SJSA1 (cell line): ENCODE data around the gene STOX1. TPM values are rescaled to one million over a fixed set of nuclear protein-coding genes. Genes with fewer than 3 reads are reported as not detected.
"Not testable (repeated sequence)": the region's sequence is repeated elsewhere in the genome, so short reads cannot be mapped to it uniquely, and the experiment has no call there.

Experiments used
- DNase-seq, 2 experiments: peaks; one replicate each; pipeline ENCODE4 v3.0.0-alpha.2; 2015 to 2020; ENCODE audit warnings: low spot score in 2 of 2, low read depth in 1 of 2
- H3K27ac ChIP-seq: fragments of 250-450 bp; sonication (Bioruptor Pico); 2 replicates; pipeline ENCODE4 v1.5.1; 2020; ENCODE audit warnings: mild to moderate bottlenecking, moderate library complexity
- H3K27me3 ChIP-seq: fragments of 250-450 bp; sonication (Bioruptor Pico); replicated peaks from 2 replicates; pipeline ENCODE4 v1.5.1; 2020; ENCODE audit warnings: mild to moderate bottlenecking, moderate library complexity
- H3K36me3 ChIP-seq: fragments of 250-450 bp; sonication (Bioruptor Pico); 2 replicates; pipeline ENCODE4 v1.5.1; 2020; ENCODE audit warnings: mild to moderate bottlenecking
- H3K4me1 ChIP-seq: fragments of 250-450 bp; sonication (Bioruptor Pico); replicated peaks from 2 replicates; pipeline ENCODE4 v1.6.1; 2021; ENCODE audit warnings: mild to moderate bottlenecking
- H3K4me3 ChIP-seq: fragments of 250-450 bp; sonication (Bioruptor Pico); 2 replicates; pipeline ENCODE4 v1.5.1; 2020; ENCODE audit warnings: mild to moderate bottlenecking
- H3K9me3 ChIP-seq: fragments of 250-450 bp; sonication (Bioruptor Pico); replicated peaks from 2 replicates; pipeline ENCODE4 v1.5.1; 2020; ENCODE audit warnings: mild to moderate bottlenecking
- total RNA-seq: library from RNA; depleted of rRNA; stranded (reverse); fragments of >200 nt; shearing (Covaris generic); gene quantifications from 2 replicates; pipeline ENCODE4 v1.2.3, GENCODE V29; 2014

Gene STOX1
- total RNA-seq, 1 experiment from 2014 or later = 0.39 TPM

GRCh38 chr10:68811314-68812009 is 15.9 kb upstream of the STOX1 start:
- Histone ChIP-seq H3K36me3 (no peaks in the 10 kb centered on the region), H3K27ac (no peak overlapping the region), H3K4me3 (no peak overlapping the region), H3K9me3 (no peaks in the 10 kb centered on the region), H3K4me1 (peaks cover 9% of the 10 kb centered on the region), H3K27me3 (no peaks in the 10 kb centered on the region)
- no peak for DNase-seq

DNA sequence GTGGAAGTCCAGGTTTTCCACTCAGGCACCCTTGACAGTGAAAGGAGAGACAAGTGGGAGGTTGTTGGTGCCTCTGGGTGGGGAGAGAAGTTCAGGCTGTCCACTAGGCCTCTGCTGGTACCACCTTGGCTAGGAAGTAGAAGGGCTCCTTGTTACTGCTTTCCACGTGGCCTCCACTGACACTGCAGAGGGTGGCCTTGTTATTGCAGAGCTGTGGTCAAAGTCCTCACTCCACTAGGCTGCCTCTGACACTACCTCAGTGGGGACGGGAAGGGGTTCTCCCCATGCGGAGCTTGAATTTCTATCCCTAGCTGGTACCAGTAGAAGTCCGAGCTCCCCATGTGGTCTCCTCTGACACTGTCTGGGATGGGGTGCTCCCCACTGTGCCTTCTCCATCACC is 14.9 kb upstream of the STOX1 start:
- H3K27me3 ChIP-seq = no peaks in the 10 kb centered on the region
- no peaks in the 10 kb centered on the region for H3K9me3 ChIP-seq
- H3K4me1 ChIP-seq = peaks cover 9% of the 10 kb centered on the region
- no peak for DNase-seq
- no peak overlapping the region for H3K4me3 ChIP-seq
- H3K27ac ChIP-seq = no peak overlapping the region
- no peaks in the 10 kb centered on the region for H3K36me3 ChIP-seq

DNA sequence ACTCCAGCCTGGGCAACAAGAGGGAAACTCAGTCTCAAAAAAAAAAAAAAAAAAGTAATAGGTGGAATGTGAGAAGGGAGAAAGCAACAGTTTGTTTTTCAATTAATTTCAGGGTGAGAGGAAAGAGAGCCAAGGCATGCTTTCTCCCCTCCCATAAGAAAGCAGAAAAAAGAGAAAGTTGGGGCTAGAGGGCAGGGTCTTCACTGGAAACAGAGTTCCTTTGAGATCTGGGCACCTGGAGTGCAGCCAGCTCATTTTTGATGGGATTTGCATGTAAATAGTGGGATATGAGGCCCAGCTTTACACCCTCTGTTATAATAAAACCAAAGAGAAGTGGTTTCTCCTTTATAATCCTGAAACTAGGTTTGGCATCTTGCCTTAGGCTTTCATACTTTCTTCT is 13.8 kb upstream of the STOX1 start:
- Histone ChIP-seq H3K27me3 (no peaks in the 10 kb centered on the region), H3K27ac (no peak overlapping the region), H3K4me3 (no peak overlapping the region), H3K36me3 (no peaks in the 10 kb centered on the region), H3K4me1 (peaks cover 9% of the 10 kb centered on the region), H3K9me3 (no peaks in the 10 kb centered on the region)
- no peak for DNase-seq

- Histone ChIP-seq H3K9me3 (no peaks in the 10 kb centered on the region), H3K27ac (no peak overlapping the region), H3K27me3 (no peaks in the 10 kb centered on the region), H3K4me3 (no peak overlapping the region), H3K36me3 (no peaks in the 10 kb centered on the region), H3K4me1 (no peaks in the 10 kb centered on the region)
- no peak for DNase-seq
Observed at GRCh38 chr10:68816796-68817412, 10.4 kb upstream of the STOX1 start.

DNA sequence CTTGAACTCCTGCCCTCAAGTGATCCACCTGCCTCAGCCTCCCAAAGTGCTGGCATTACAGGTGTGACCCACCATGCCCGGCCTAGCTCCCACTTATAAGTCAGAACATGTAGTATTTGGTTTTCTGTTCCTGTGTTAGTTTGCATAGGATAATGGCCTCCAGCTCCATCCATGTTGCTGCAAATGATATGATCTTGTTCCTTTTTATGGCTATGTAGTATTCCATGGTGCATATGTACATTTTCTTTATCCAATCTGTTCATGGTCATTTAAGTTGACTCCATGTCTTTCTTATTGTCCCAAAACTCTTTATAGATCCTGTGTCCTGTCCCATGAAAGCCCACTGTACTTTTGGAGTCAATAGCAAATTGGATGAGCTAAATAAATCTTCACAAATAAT is 7.0 kb upstream of the STOX1 start:
- H3K36me3 ChIP-seq, H3K27me3 ChIP-seq, H3K27ac ChIP-seq, H3K4me1 ChIP-seq, H3K4me3 ChIP-seq, DNase-seq, H3K9me3 ChIP-seq: not testable (repeated sequence)

DNA sequence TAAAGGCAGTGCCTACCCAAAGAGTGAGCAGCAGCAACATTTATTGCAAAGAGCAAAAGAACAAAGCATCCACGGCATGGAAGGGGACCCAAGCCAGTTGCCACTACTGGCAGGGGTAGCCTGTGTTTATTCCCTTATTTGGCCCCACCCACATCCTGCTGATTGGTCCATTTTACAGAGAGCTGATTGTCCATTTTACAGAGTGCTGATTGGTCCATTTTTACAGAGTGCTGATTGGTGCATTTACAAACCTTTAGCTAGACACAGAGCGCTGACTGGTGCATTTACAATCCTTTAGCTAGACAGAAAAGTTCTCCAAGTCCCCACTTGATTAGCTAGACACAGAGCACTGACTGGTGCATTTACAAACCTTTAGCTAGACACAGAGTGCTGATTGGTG is 4.7 kb upstream of the STOX1 start:
- not testable (repeated sequence) for H3K4me3 ChIP-seq, H3K27me3 ChIP-seq, H3K9me3 ChIP-seq, H3K4me1 ChIP-seq, H3K27ac ChIP-seq, DNase-seq, H3K36me3 ChIP-seq

GRCh38 chr10:68827592-68827959 is 245 bp downstream of the STOX1 start:
- H3K27ac ChIP-seq, H3K36me3 ChIP-seq, DNase-seq, H3K9me3 ChIP-seq, H3K4me1 ChIP-seq, H3K27me3 ChIP-seq: not testable (repeated sequence)
- peak overlapping the region; percentile 44 for H3K4me3 ChIP-seq

GRCh38 chr10:68828083-68828601 is 811 bp downstream of the STOX1 start:
- peak in 1 of 2 experiments; percentile 10 for DNase-seq
- H3K36me3 ChIP-seq, H3K4me1 ChIP-seq, H3K27me3 ChIP-seq, H3K9me3 ChIP-seq, H3K27ac ChIP-seq: not testable (repeated sequence)
- H3K4me3 ChIP-seq = peak overlapping the region; percentile 20; the same call in 1 of the 2 replicates

GRCh38 chr10:68828833-68829232 is 1.5 kb downstream of the STOX1 start:
- H3K27ac ChIP-seq = no peak overlapping the region
- H3K9me3 ChIP-seq = no peaks in the 10 kb centered on the region
- peaks cover 8% of the 10 kb centered on the region for H3K4me1 ChIP-seq
- no peak for DNase-seq
- H3K27me3 ChIP-seq = peaks cover 4% of the 10 kb centered on the region; the same call in 1 of the 2 replicates
- no peaks in the 10 kb centered on the region for H3K36me3 ChIP-seq
- H3K4me3 ChIP-seq = no peak overlapping the region

DNA sequence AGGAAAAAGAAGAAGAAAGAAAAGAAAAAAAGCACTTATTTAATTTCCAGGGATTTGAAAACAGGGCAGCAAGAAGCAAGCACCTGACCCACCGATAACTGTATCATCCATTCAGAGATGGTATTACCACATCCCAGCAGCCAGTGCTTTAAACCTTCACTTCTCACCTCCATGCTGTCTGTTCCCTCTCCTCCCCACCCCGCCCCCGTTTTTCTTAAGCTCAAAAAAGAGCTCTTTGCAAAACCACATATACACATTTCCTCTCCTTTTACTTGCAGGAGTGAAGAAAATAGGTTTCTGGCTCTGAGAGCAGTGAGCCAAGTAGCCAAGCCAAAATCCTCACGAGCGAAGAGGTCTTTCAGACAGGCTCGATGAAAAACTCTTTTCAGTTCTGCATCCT is 2.2 kb downstream of the STOX1 start:
- Histone ChIP-seq H3K27ac (no peak overlapping the region), H3K27me3 (peaks cover 4% of the 10 kb centered on the region; the same call in 1 of the 2 replicates), H3K4me3 (no peak overlapping the region), H3K9me3 (no peaks in the 10 kb centered on the region), H3K4me1 (peaks cover 8% of the 10 kb centered on the region), H3K36me3 (no peaks in the 10 kb centered on the region)
- DNase-seq = no peak

DNA sequence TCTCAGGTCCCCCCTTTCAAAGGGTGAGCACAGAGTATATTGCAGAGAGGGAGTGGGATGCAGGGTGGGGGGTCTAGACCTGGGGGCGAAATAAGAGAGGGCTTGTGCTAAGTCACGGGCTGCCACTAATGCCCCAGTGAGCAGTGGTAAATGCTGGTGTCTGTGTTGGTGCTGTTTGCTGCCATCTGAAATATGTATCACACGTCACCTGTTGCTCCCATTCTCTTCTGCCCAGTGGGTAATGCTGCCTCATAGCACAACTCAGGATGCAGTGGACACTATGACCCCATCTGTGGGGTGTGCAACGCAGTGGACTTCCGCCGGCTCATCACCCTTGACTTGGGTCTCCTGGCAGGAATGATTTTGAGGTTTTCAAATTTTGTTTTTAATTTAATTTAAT is 2.6 kb downstream of the STOX1 start:
- no peak for DNase-seq
- Histone ChIP-seq H3K4me1 (peaks cover 8% of the 10 kb centered on the region), H3K27me3 (peaks cover 4% of the 10 kb centered on the region; the same call in 1 of the 2 replicates), H3K9me3 (no peaks in the 10 kb centered on the region), H3K36me3 (no peaks in the 10 kb centered on the region), H3K27ac (no peak overlapping the region), H3K4me3 (no peak overlapping the region)

DNA sequence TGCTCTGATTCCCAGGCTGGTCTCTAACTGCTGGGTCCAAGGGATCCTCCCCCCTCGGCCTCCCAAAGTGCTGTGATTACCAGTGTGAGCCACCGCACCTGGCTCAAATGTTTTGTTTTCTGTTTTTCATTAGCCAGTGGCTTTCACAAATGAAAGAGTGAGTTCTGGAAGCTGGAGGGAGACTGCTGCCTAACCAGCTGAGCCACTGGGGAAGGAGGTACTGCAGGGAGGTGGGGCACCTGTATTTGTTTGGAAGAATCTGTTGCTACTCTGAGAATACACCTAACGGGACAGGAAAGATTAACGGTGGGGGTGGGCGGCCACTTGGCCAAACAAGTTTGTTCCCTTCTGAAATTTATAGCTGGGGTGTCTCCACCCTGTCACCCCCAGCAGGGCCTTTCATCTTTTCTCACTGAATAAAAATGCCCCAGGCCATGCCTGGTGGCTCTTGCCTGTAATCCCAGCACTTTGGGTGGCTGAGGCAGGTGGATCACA is 4.7 kb downstream of the STOX1 start:
- peaks cover 4% of the 10 kb centered on the region; the same call in 1 of the 2 replicates for H3K27me3 ChIP-seq
- no peaks in the 10 kb centered on the region for H3K9me3 ChIP-seq

GRCh38 chr10:68832601-68833000 is 5.3 kb downstream of the STOX1 start:
- peaks cover 4% of the 10 kb centered on the region; the same call in 1 of the 2 replicates for H3K27me3 ChIP-seq
- no peak overlapping the region for H3K27ac ChIP-seq
- H3K4me1 ChIP-seq = no peaks in the 10 kb centered on the region; the same call in 1 of the 2 replicates
- H3K36me3 ChIP-seq = no peaks in the 10 kb centered on the region
- DNase-seq = no peak
- H3K4me3 ChIP-seq = no peak overlapping the region
- H3K9me3 ChIP-seq = no peaks in the 10 kb centered on the region

More for the DNA sequence above, 4.7 kb downstream of the STOX1 start:
- H3K4me1 ChIP-seq = peaks cover 2% of the 10 kb centered on the region
- no peaks in the 10 kb centered on the region for H3K36me3 ChIP-seq
- H3K4me3 ChIP-seq = no peak overlapping the region
- DNase-seq = no peak
- no peak overlapping the region for H3K27ac ChIP-seq

DNA sequence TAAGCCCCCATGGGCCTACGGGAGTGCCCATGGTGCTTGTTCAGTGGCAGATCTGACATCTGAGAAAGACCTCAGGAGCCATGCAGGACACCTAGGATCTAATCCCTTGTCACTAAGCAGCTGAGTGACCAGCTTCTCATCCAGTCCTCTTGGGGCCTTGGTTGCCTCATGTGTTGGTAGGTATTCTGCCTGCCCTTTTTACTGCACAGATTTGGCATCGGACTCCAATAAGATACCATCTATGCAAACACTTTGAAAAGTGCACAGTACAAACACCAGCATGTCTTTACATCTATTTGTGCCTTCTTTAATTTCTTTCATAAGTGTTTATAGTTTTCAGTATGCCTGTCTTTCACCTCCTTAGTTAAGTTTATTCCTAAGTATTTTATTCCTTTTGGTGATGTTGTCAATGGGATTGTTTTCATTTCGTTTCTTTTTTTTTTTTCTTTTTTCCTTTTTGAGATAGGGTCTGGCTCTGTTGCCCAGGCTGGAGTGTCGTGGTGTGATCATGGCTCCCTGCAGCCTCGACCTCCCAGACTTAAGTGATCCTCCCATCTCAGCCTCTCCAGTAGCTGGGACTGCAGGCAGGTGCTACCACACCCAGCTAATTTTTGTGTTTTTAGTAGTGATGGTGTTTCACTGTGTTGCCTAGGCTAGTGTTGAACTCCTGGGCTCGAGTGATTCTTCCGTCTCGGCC is 10.4 kb downstream of the STOX1 start:
- Histone ChIP-seq H3K9me3 (no peaks in the 10 kb centered on the region), H3K4me3 (no peak overlapping the region), H3K27ac (no peak overlapping the region), H3K27me3 (no peaks in the 10 kb centered on the region), H3K36me3 (no peaks in the 10 kb centered on the region), H3K4me1 (no peaks in the 10 kb centered on the region)
- no peak for DNase-seq
